GM19240 (cell line): ENCODE results near the gene BRSK2.
"Not testable (repeated sequence)": the region's sequence is repeated elsewhere in the genome, so short reads cannot be mapped to it uniquely, and the experiment has no call there.

Experiments
- DNase-seq: peaks from one replicate; pipeline ENCODE4 v3.0.0; 2011; ENCODE audit warnings: low spot score; ENCODE audit not compliant: insufficient read length

Gene BRSK2

GRCh38 chr11:1389932-1390568 lies at the start of gene BRSK2:
Gene BRSK2, plus strand, starts transcription at chr11:1389934. Its CDS starts 351 bp downstream, at chr11:1390285.
- no peak for DNase-seq

DNA sequence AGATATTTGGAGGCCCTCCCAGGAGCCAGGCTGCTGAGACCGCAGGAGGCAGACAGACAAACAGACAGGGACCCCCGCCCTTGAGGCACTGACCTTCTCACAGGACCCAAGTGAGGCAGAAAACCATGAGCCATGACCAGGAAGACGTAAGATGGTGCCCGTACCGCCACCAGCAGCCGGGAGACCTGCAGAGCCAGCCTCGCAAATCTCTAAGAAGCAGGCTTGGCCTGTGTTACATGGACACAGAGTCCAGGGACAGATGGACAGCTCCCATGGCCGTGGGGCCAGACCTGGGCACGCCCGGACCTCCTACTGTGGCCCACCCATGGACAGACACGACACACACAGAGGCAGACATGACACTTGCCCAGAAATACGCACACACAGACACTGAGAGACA lies 49.6 kb upstream of the BRSK2 start:
- no peak for DNase-seq

GRCh38 chr11:1341226-1341625 lies 48.5 kb upstream of the BRSK2 start:
- DNase-seq: not testable (repeated sequence)

DNA sequence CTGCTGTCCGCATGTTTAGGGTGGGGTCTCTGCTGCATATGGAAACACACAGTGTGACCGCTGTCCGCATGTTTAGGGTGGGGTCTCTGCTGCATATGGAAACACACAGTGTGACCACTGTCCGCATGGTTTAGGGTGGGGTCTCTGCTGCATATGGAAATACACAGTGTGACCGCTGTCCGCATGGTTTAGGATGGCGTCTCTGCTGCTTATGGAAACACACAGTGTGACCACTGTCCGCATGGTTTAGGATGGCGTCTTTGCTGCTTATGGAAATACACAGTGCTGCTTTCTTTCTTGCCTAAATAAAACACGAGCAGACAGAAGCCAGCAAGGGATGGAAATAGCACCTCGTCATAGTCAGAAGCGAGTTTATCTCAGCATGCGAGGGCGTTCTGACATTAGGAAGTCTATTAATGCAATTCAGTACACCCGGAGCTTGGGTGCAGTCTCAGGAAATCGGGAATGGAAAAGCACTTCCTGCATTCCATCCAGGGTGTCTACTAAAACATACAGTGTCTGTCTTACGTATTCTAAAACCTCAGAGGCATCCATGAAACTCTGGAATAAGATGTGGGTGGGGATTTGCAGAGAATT lies 47.7 kb upstream of the BRSK2 start:
- DNase-seq: no peak

DNA sequence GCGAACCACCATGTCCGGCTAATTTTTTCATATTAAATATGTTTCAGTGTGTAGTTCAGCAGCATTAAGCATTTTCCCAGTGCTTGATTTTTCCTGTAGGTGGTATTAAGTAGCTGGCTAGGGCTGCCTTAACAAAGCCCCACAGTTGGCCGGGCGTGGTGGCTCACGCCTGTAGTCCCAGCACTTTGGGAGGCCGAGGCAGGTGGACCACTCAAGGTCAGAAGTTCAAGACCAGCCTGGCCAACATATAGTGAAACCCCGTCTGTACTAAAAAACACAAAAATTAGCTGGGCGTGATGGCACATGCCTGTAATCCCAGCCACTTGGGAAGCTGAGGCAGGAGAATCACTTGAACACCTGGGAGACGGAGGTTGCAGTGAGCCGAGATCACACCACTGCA lies 46.8 kb upstream of the BRSK2 start:
- DNase-seq: no peak

GRCh38 chr11:1343391-1344055 lies 46.2 kb upstream of the BRSK2 start:
- DNase-seq: no peak

GRCh38 chr11:1344056-1344635 lies 45.6 kb upstream of the BRSK2 start:
- no peak for DNase-seq

GRCh38 chr11:1345737-1346513 lies 43.8 kb upstream of the BRSK2 start:
- DNase-seq: no peak

DNA sequence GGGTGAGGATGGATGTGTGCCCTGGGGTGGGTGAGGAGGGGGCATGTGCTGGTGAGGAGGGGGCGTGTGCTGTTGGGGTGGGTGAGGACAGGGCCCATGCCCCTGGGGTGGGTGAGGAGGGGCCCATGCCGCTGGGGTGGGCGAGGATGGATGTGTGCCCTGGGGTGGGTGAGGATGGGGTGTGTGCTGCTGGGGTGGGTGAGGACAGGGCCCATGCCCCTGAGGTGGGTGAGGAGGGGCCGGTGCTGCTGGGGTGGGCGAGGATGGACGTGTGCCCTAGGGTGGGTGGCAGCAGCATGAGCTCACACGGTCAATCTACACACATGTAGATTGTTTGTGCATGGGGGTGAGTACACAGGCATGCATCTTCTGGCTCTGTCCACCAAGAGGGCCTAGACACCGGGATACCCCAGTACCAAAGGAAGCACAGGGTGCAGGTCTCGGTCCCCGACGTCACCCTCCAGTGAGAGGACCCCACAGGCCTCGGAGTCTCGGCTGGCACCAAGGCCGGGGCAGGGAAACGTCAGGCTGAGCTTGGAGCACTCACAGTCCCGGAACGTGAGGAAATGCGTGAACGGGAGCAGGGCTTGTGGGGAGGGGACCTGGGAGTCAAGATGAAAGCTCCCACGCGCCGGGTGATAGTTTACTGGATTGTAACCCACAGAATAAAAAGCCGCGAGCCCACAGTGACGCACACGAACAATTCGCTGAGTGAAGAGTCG lies 42.9 kb upstream of the BRSK2 start:
- no peak for DNase-seq

DNA sequence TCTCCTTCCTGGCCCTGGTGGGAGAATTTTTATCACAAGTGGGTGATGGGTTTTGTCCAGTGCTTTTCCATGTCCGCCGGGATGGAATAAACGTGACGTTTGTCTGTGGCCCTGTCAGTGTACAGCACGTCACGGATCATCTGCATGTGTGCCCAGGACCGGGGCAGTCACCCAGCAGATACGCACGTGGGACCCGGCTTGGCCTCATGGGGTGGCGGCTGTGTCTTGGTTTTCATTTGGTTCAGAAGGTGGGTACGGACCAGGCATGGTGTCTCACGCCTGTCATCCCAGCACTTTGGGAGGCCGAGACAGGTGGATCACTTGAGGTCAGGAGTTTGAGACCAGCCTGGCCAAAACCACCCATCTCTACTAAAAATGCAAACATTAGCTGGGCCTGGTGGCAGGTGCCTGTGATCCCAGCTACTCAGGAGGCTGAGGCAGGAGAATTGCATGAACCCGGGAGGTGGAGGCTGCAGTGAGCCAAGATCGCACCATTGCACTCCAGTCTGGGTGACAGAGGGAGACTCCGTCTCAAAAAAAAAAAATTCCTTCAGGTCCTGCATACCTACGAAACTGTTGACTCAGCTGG lies 42.2 kb upstream of the BRSK2 start:
- DNase-seq: not testable (repeated sequence)

DNA sequence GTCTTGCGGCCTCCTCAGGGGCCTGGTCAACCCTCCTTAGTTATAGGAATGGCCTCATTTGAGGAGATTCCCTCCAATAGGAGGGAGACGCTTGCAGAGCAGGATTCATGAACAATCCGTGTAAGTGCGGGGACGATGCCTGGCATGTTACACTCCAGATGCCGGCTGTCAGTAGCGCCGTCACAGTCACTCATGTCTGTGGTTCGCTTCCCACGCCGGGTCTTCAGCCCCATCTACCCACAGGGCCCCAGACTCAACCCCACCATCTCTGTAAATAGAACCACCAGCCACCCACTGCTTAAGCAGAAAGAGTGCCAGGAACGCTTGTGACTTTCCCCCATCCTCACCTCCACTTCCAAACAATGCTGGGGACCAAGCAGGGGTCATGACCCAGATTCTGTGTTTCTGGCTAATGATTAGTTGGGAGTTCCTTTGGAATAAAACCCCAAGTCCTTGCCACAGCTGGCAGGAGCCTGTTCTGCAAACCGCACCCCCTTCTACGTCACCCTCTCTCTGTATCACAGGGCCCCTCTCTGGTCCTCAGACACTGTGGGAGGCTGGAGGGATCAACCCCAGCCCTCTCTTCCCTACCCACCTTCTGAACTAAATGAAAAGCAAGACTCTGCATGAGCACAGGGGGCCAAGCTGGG lies 41.5 kb upstream of the BRSK2 start:
- DNase-seq: no peak

DNA sequence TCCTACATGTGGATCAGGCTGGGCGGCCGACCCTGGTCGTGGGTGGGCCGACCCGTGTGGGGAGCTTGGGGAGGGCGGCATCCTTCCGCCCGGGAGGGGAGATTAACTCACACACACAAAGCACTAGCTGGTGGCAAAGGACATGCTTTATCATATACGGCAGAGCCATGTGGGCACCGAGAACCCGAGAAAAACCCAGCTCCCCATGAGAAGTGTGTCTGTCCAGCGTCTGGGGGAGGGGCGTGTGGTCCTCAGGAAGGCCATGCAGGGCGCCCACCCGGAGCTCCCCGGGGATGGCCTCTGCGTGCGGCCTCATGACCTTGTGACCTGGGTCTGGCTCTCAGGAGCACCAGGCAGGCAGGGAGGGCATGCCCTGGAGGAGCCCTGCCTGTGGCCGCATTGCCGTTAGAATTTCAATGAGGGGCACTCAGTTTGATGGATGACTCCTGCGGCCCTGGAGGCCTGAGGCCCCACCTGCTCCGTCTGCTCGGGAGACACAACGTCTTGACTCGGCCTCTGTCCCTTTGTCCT lies 40.9 kb upstream of the BRSK2 start:
- DNase-seq: no peak

GRCh38 chr11:1349327-1350041 lies 40.2 kb upstream of the BRSK2 start:
- no peak for DNase-seq

GRCh38 chr11:1350086-1350725 lies 39.5 kb upstream of the BRSK2 start:
- no peak for DNase-seq

- no peak for DNase-seq
These were observed 38.3 kb upstream of the BRSK2 start for GRCh38 chr11:1351278-1351937.

DNA sequence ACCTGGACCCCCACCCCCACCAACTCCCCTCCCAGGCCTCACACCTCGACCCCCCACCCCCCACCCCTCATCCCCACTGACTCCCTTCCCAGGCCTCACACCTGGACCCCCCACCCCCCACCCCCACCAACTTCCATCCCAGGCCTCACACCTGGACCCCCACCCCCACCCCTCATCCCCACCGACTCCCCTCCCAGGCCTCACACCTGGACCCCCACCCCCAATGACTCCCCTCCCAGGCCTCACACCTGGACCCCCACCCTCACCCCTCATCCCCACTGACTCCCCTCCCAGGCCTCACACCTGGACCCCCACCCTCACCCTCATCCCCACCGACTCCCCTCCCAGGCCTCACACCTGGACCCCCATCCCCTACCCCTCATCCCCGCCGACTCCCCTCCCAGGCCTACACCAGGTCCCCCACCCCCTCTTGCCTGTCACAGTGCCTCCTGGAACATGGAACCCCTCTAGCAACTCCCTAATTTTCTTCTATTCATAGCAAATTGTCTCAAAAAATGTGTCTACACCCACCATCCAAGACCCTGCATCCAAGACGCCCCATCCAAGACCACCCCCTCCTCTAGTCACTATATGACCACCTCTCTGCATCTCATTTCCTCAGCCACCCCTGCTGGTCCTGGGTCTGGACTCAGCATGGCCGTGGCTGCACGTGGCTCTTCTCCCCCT lies 36.9 kb upstream of the BRSK2 start:
- DNase-seq: no peak

DNA sequence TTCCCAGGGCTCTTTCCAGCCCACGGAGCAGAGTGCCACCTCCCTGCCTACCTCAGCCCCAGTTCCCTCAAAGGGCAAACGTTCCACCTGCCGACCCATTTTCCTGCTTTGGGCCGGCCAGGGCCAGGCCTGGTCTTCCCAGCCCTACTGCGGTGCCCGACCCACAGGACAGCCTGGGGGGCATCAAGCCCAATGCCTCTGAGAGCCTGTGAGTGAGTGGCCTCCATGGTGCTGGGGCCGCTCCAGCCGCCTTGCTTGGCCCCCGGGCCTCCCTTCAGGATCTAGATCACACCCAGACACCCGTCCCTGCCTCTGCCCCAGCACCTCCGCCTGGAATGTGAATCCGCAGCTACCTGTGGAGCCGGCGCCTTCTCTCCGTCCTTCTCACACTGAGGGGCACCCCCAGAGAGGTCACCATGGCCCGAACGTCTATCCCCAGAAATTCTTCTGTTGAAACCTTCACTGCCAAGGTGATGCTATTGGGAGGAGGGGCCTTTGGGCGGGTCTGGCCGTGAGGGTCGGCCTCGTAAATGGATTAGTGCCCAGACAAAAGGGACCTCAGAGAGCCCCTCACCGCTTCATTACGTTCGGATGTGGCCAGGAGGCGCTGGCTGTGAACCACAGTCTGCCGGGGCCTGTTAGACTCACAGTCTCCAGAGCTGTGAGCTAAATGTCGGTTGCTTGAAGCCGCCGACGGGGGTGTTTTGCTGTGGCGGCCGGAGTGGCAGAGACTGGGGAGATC lies 36.2 kb upstream of the BRSK2 start:
- no peak for DNase-seq
